ENCODE results near the gene TEPSIN.

DNA sequence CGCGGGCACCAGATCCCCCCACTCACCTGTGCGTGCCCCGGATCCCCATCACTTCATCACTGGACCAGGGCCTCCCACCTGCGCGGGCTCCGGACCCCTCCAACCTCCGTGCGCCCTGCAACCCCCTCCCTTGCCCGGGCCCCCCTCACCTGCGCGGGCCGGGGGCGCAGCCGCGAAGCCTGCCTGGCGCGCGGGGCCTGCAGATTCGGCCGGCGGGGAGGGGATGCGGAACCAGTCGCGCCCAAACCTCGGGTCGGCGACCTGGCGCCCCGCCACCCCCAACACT lies 16.3 kb downstream of the TEPSIN start:
- peak; percentile 65; the same call in 1 of the 2 replicates for TF ChIP-seq ETV6 (CRISPR knock-in tag; IDR thresholded peaks at IDR 0.05)
- TF ChIP-seq CTCF (IDR thresholded peaks at IDR 0.05) = no peak
- TF ChIP-seq, protein P1, sequence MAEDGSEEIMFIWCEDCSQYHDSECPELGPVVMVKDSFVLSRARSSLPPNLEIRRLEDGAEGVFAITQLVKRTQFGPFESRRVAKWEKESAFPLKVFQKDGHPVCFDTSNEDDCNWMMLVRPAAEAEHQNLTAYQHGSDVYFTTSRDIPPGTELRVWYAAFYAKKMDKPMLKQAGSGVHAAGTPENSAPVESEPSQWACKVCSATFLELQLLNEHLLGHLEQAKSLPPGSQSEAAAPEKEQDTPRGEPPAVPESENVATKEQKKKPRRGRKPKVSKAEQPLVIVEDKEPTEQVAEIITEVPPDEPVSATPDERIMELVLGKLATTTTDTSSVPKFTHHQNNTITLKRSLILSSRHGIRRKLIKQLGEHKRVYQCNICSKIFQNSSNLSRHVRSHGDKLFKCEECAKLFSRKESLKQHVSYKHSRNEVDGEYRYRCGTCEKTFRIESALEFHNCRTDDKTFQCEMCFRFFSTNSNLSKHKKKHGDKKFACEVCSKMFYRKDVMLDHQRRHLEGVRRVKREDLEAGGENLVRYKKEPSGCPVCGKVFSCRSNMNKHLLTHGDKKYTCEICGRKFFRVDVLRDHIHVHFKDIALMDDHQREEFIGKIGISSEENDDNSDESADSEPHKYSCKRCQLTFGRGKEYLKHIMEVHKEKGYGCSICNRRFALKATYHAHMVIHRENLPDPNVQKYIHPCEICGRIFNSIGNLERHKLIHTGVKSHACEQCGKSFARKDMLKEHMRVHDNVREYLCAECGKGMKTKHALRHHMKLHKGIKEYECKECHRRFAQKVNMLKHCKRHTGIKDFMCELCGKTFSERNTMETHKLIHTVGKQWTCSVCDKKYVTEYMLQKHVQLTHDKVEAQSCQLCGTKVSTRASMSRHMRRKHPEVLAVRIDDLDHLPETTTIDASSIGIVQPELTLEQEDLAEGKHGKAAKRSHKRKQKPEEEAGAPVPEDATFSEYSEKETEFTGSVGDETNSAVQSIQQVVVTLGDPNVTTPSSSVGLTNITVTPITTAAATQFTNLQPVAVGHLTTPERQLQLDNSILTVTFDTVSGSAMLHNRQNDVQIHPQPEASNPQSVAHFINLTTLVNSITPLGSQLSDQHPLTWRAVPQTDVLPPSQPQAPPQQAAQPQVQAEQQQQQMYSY (CRISPR knock-in tag; IDR thresholded peaks at IDR 0.05) = no peak
- TF ChIP-seq CBFB (CRISPR knock-in tag; IDR thresholded peaks at IDR 0.05; ENCODE audit: low read depth) = no peak
- no peak for TF ChIP-seq ZNF263 (CRISPR knock-in tag; IDR thresholded peaks at IDR 0.05; ENCODE audit: low read depth)

Measured in WTC11 (cell line).